ENCODE data around the gene CHTF18.
"Not testable (repeated sequence)": the region's sequence is repeated elsewhere in the genome, so short reads cannot be mapped to it uniquely, and the experiment has no call there.

Gene CHTF18

GRCh38 chr16:788399-789126 lies at the start of gene CHTF18:
TSS of gene CHTF18 (plus strand) at chr16:788620. CDS start at chr16:788685, 65 bp downstream.
- DNase-seq, result peak; percentile 84

GRCh38 chr16:739560-740458 lies 48.6 kb upstream of the CHTF18 start:
- DNase-seq, result no peak

GRCh38 chr16:740459-740763 lies 48.0 kb upstream of the CHTF18 start:
- DNase-seq, result no peak

GRCh38 chr16:740764-741505 lies 47.5 kb upstream of the CHTF18 start, which contains the start of gene CIAO3:
TSS of gene CIAO3 (minus strand) at chr16:740997. CDS start at chr16:740985, 12 bp downstream.
- peak; percentile 67 for DNase-seq

- no peak for DNase-seq
Observed at GRCh38 chr16:741986-742629, 46.3 kb upstream of the CHTF18 start.

GRCh38 chr16:742894-743293 lies 45.5 kb upstream of the CHTF18 start:
- not testable (repeated sequence) for DNase-seq

GRCh38 chr16:743794-744500 lies 44.5 kb upstream of the CHTF18 start:
- DNase-seq, result no peak

GRCh38 chr16:745739-746138 lies 42.7 kb upstream of the CHTF18 start:
- no peak for DNase-seq

- DNase-seq, result no peak
Observed at GRCh38 chr16:746637-747036, 41.8 kb upstream of the CHTF18 start.

GRCh38 chr16:747978-748746 lies 40.3 kb upstream of the CHTF18 start:
- DNase-seq, result no peak

GRCh38 chr16:749010-749409 lies 39.4 kb upstream of the CHTF18 start:
- DNase-seq, result peak; percentile 26

GRCh38 chr16:750485-750884 lies 37.9 kb upstream of the CHTF18 start:
- no peak for DNase-seq

GRCh38 chr16:751152-752006 lies 37.0 kb upstream of the CHTF18 start:
- DNase-seq, result no peak

GRCh38 chr16:752007-752312 lies 36.5 kb upstream of the CHTF18 start:
- no peak for DNase-seq

GRCh38 chr16:754121-754607 lies 34.3 kb upstream of the CHTF18 start:
- not testable (repeated sequence) for DNase-seq

- no peak for DNase-seq
Observed at GRCh38 chr16:754656-755055, 33.8 kb upstream of the CHTF18 start.

GRCh38 chr16:756428-756827 lies 32.0 kb upstream of the CHTF18 start:
- no peak for DNase-seq

- DNase-seq, result no peak
Observed at GRCh38 chr16:759110-759910, 29.1 kb upstream of the CHTF18 start.

GRCh38 chr16:760065-760464 lies 28.4 kb upstream of the CHTF18 start:
- DNase-seq, result no peak
